PC-9 (cell line): Measurements from ENCODE around the gene FAM153A. TPM values are rescaled to one million over a fixed set of nuclear protein-coding genes. Genes with fewer than 3 reads are reported as not detected.
"Not testable (repeated sequence)": the region's sequence is repeated elsewhere in the genome, so short reads cannot be mapped to it uniquely, and the experiment has no call there.

Source experiments
- BruUV-seq: library from RNA; stranded (reverse); fragments of 400-500 nt; replicated peaks from 2 replicates; lab custom pipeline; 2021; lab: Mats Ljungman, UMichigan
- CTCF ChIA-PET: fragments of 300-600 bp; sonication (Branson Sonifier 250); formaldehyde crosslinking; loops from one replicate; lab custom pipeline; 2022; ENCODE audit warnings: antibody characterized with exemption; lab: Charles Lee
- POLR2A ChIA-PET: fragments of 300-600 bp; sonication (Branson Sonifier 250); formaldehyde crosslinking; loops from one replicate; lab custom pipeline; 2022; ENCODE audit warnings: antibody characterized with exemption; ENCODE audit not compliant: unreplicated experiment; lab: Charles Lee
- DNase-seq, 2 experiments: peaks; one replicate each; pipeline versions ENCODE4 v3.0.0 to v3.0.0-alpha.2; 2015 to 2022; ENCODE audit warnings: mixed read lengths in 1 of 2
- H2AFZ ChIP-seq: fragments of 200-600 bp; sonication (generic); 2 replicates; pipeline ENCODE4 v1.8.1; 2017; ENCODE audit warnings: antibody characterized with exemption
- H3F3A ChIP-seq: fragments of 200-600 bp; sonication (generic); 2 replicates; pipeline ENCODE4 v1.8.1; 2017; ENCODE audit warnings: antibody characterized with exemption, mild to moderate bottlenecking, low read depth; ENCODE audit not compliant: insufficient read depth
- H3K27ac ChIP-seq: fragments of 200-600 bp; sonication (generic); 2 replicates; pipeline ENCODE4 v1.6.1; 2016; ENCODE audit warnings: mixed run types
- H3K27me3 ChIP-seq: fragments of 200-600 bp; sonication (generic); 2 replicates; pipeline ENCODE4 v1.6.1; 2016; ENCODE audit warnings: low read depth, mixed run types; ENCODE audit not compliant: insufficient read depth
- H3K36me3 ChIP-seq: fragments of 200-600 bp; sonication (generic); 2 replicates; pipeline ENCODE4 v1.6.1; 2016; ENCODE audit warnings: low read depth, mixed run types
- H3K4me1 ChIP-seq: fragments of 200-600 bp; sonication (generic); replicated peaks from 2 replicates; pipeline ENCODE4 v1.6.1; 2016; ENCODE audit warnings: mixed run types; ENCODE audit not compliant: insufficient read depth
- H3K4me2 ChIP-seq: fragments of 200-600 bp; sonication (generic); 2 replicates; pipeline ENCODE4 v1.6.1; 2017; ENCODE audit warnings: mixed run types
- H3K4me3 ChIP-seq: fragments of 200-600 bp; sonication (generic); 2 replicates; pipeline ENCODE4 v1.6.1; 2016; ENCODE audit warnings: mixed run types
- H3K79me2 ChIP-seq: fragments of 200-600 bp; sonication (generic); 2 replicates; pipeline ENCODE4 v1.6.1; 2017; ENCODE audit warnings: low read depth, mixed run types
- H3K9me2 ChIP-seq: fragments of 200-600 bp; sonication (generic); 2 replicates; pipeline ENCODE4 v1.8.1; 2017; ENCODE audit warnings: mild to moderate bottlenecking; ENCODE audit not compliant: insufficient read depth
- H3K9me3 ChIP-seq: fragments of 200-600 bp; sonication (generic); 2 replicates; pipeline ENCODE4 v1.8.1; 2016; ENCODE audit warnings: low read depth; ENCODE audit not compliant: insufficient read depth
- H4K20me1 ChIP-seq: fragments of 200-600 bp; sonication (generic); 2 replicates; pipeline ENCODE4 v1.8.1; 2017; ENCODE audit not compliant: insufficient read depth
- intact Hi-C: fragments of 100-400 bp; cut with micrococcal nuclease; formaldehyde crosslinking; loops from one replicate; pipeline ENCODE4 v1.10.0; 2022; ENCODE audit not compliant: unreplicated experiment
- total RNA-seq: library from RNA; stranded (reverse); gene quantifications from 2 replicates; pipeline ENCODE4 v1.2.3, GENCODE V29; 2021

Gene FAM153A
- total RNA-seq, 1 experiment from 2014 or later = not detected

- H2AFZ ChIP-seq, intact Hi-C loops, H3K79me2 ChIP-seq, H3K27ac ChIP-seq, BruUV-seq, POLR2A ChIA-PET, H3K4me1 ChIP-seq, H3K9me3 ChIP-seq, H3F3A ChIP-seq, DNase-seq, H3K27me3 ChIP-seq, H3K4me2 ChIP-seq, CTCF ChIA-PET, H3K9me2 ChIP-seq, H4K20me1 ChIP-seq, H3K36me3 ChIP-seq, H3K4me3 ChIP-seq: not testable (repeated sequence)
These were observed 8.9 kb upstream of the FAM153A start for GRCh38 chr5:177791649-177792048.

- intact Hi-C loops, H3K79me2 ChIP-seq, H3K4me1 ChIP-seq, H3K4me2 ChIP-seq, H4K20me1 ChIP-seq, H3K9me2 ChIP-seq, H3K9me3 ChIP-seq, POLR2A ChIA-PET, H3K36me3 ChIP-seq, BruUV-seq, H3K4me3 ChIP-seq, DNase-seq, H3F3A ChIP-seq, H2AFZ ChIP-seq, H3K27me3 ChIP-seq, H3K27ac ChIP-seq, CTCF ChIA-PET: not testable (repeated sequence)
These were observed 530 bp downstream of the FAM153A start for GRCh38 chr5:177782169-177782568.

- CTCF ChIA-PET, DNase-seq, POLR2A ChIA-PET, H4K20me1 ChIP-seq, H3K27me3 ChIP-seq, H3K79me2 ChIP-seq, H3K9me3 ChIP-seq, BruUV-seq, H3K27ac ChIP-seq, H3K4me1 ChIP-seq, intact Hi-C loops, H3K9me2 ChIP-seq, H3K36me3 ChIP-seq, H3F3A ChIP-seq, H3K4me3 ChIP-seq, H3K4me2 ChIP-seq, H2AFZ ChIP-seq: not testable (repeated sequence)
These were observed 11.5 kb downstream of the FAM153A start for GRCh38 chr5:177771206-177771605.

- H3K4me1 ChIP-seq, H3K4me2 ChIP-seq, intact Hi-C loops, H3K9me3 ChIP-seq, H3K79me2 ChIP-seq, BruUV-seq, H4K20me1 ChIP-seq, H2AFZ ChIP-seq, DNase-seq, H3K9me2 ChIP-seq, POLR2A ChIA-PET, H3F3A ChIP-seq, H3K4me3 ChIP-seq, H3K27ac ChIP-seq, CTCF ChIA-PET, H3K36me3 ChIP-seq, H3K27me3 ChIP-seq: not testable (repeated sequence)
These were observed 12.1 kb downstream of the FAM153A start for GRCh38 chr5:177770646-177771045.

- H4K20me1 ChIP-seq, H3F3A ChIP-seq, CTCF ChIA-PET, H3K9me3 ChIP-seq, H3K27ac ChIP-seq, H3K9me2 ChIP-seq, H3K27me3 ChIP-seq, H3K79me2 ChIP-seq, intact Hi-C loops, DNase-seq, H3K36me3 ChIP-seq, H3K4me1 ChIP-seq, H2AFZ ChIP-seq, BruUV-seq, H3K4me3 ChIP-seq, H3K4me2 ChIP-seq, POLR2A ChIA-PET: not testable (repeated sequence)
These were observed 18.8 kb downstream of the FAM153A start for GRCh38 chr5:177763737-177764508.

GRCh38 chr5:177760954-177761353, 21.7 kb downstream of the FAM153A start:
- intact Hi-C loops, H3K4me2 ChIP-seq, POLR2A ChIA-PET, DNase-seq, H3K4me1 ChIP-seq, BruUV-seq, H3K4me3 ChIP-seq, CTCF ChIA-PET, H3F3A ChIP-seq, H3K79me2 ChIP-seq, H3K27ac ChIP-seq, H2AFZ ChIP-seq, H3K27me3 ChIP-seq, H3K9me3 ChIP-seq, H3K36me3 ChIP-seq, H3K9me2 ChIP-seq, H4K20me1 ChIP-seq: not testable (repeated sequence)

GRCh38 chr5:177747354-177747753, 35.3 kb downstream of the FAM153A start:
- H3K79me2 ChIP-seq, H3K4me3 ChIP-seq, H3K4me2 ChIP-seq, H3K9me2 ChIP-seq, H3K9me3 ChIP-seq, H3K36me3 ChIP-seq, H4K20me1 ChIP-seq, H3F3A ChIP-seq, POLR2A ChIA-PET, CTCF ChIA-PET, H3K27ac ChIP-seq, intact Hi-C loops, DNase-seq, BruUV-seq, H3K27me3 ChIP-seq, H3K4me1 ChIP-seq, H2AFZ ChIP-seq: not testable (repeated sequence)
